HG03103 (cell line): ENCODE data around the gene INPP5E.
"Not testable (repeated sequence)": the region's sequence is repeated elsewhere in the genome, so short reads cannot be mapped to it uniquely, and the experiment has no call there.

Experiments used
- ATAC-seq: cut with Tn5 transposase; IDR thresholded peaks from one replicate; pipeline ENCODE4 v1.9.1; 2021; ENCODE audit warnings: low read depth; ENCODE audit not compliant: unreplicated experiment

Gene INPP5E

GRCh38 chr9:136407061-136407460 lies 32.6 kb downstream of the INPP5E start:
- ATAC-seq: not testable (repeated sequence)

- ATAC-seq: not testable (repeated sequence)
These were observed 33.7 kb downstream of the INPP5E start for GRCh38 chr9:136405904-136406303.

GRCh38 chr9:136405481-136405880 lies 34.2 kb downstream of the INPP5E start:
- ATAC-seq: no peak

- no peak for ATAC-seq
These were observed 34.9 kb downstream of the INPP5E start for GRCh38 chr9:136404801-136405136.

GRCh38 chr9:136403915-136404800 lies 35.5 kb downstream of the INPP5E start:
- no peak for ATAC-seq

- ATAC-seq: no peak
These were observed 36.1 kb downstream of the INPP5E start for GRCh38 chr9:136403538-136403914.

- no peak for ATAC-seq
These were observed 37.6 kb downstream of the INPP5E start for GRCh38 chr9:136402067-136402466.

GRCh38 chr9:136401173-136401922 lies 38.3 kb downstream of the INPP5E start:
- no peak for ATAC-seq

GRCh38 chr9:136400038-136400834 lies 39.4 kb downstream of the INPP5E start, which contains the start of gene SNAPC4:
Gene SNAPC4 (minus strand): TSS chr9:136400170. CDS start chr9:136398428, 1,742 bp downstream.
- peak; percentile 56 for ATAC-seq

- ATAC-seq: peak; percentile 15
These were observed 40.2 kb downstream of the INPP5E start for GRCh38 chr9:136399176-136400037.

- no peak for ATAC-seq
These were observed 41.4 kb downstream of the INPP5E start for GRCh38 chr9:136398286-136398685.

- ATAC-seq: no peak
These were observed 42.0 kb downstream of the INPP5E start for GRCh38 chr9:136397643-136398042.

GRCh38 chr9:136396219-136396515 lies 43.5 kb downstream of the INPP5E start:
- no peak for ATAC-seq

GRCh38 chr9:136395345-136396218 lies 44.1 kb downstream of the INPP5E start:
- ATAC-seq: no peak

GRCh38 chr9:136395020-136395340 lies 44.7 kb downstream of the INPP5E start:
- ATAC-seq: no peak

- ATAC-seq: no peak
These were observed 45.2 kb downstream of the INPP5E start for GRCh38 chr9:136394312-136395019.

GRCh38 chr9:136393531-136393930 lies 46.1 kb downstream of the INPP5E start:
- no peak for ATAC-seq

GRCh38 chr9:136392538-136393449 lies 46.9 kb downstream of the INPP5E start:
- ATAC-seq: no peak
